ENCODE data around the gene NSG1.

NSG1 gene

GRCh38 chr4:4460759-4461158, 73.9 kb downstream of the NSG1 start:
- TF ChIP-seq CTCF (IDR thresholded peaks at IDR 0.05) = no peak

GRCh38 chr4:4461178-4461577, 74.3 kb downstream of the NSG1 start:
- TF ChIP-seq CTCF (IDR thresholded peaks at IDR 0.05) = no peak

GRCh38 chr4:4461850-4462249, 74.9 kb downstream of the NSG1 start:
- no peak for TF ChIP-seq CTCF (IDR thresholded peaks at IDR 0.05)

GRCh38 chr4:4462970-4463369, 76.1 kb downstream of the NSG1 start:
- no peak for TF ChIP-seq CTCF (IDR thresholded peaks at IDR 0.05)
